ENCODE results near the gene RCSD1.

RCSD1 gene

DNA sequence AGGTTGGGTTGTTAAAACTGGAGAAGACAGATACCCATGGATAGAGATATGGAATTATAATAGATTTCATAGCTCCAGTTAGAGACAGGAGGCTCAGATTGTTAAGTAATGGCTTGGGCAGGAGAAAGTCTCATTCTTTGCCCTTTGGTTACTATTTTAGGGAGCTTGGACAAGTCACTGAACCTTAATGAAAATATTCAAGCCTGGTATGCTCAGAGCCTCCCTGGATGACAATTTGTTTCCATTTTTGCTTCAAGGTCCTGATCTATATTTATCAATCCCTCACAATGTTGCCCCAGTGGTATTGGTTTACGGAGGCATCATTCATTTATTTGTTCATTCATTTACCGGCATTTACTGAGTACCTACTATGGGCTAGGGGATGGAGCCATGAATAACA, 37.5 kb downstream of the RCSD1 start:
- no peaks in the 10 kb centered on the region for H3K27me3 ChIP-seq (ENCODE audit: insufficient read depth, low read depth)
- H3K27ac ChIP-seq, result no peak overlapping the region
- no peak overlapping the region for H3K4me2 ChIP-seq
- no peaks in the 10 kb centered on the region; the same call in 1 of the 2 replicates for H3K36me3 ChIP-seq (ENCODE audit: insufficient read depth)
- no peak overlapping the region for H3K9ac ChIP-seq
- H4K20me1 ChIP-seq (ENCODE audit: insufficient read depth), result peaks cover under 1% of the 10 kb centered on the region; the same call in 1 of the 2 replicates
- no peak overlapping the region for H3K4me3 ChIP-seq (IDR thresholded peaks at IDR 0.05; ENCODE audit: insufficient read depth, low read depth, low read length)
- no peak overlapping the region for H2AFZ ChIP-seq (ENCODE audit: low read depth)
- TF ChIP-seq, protein P1, sequence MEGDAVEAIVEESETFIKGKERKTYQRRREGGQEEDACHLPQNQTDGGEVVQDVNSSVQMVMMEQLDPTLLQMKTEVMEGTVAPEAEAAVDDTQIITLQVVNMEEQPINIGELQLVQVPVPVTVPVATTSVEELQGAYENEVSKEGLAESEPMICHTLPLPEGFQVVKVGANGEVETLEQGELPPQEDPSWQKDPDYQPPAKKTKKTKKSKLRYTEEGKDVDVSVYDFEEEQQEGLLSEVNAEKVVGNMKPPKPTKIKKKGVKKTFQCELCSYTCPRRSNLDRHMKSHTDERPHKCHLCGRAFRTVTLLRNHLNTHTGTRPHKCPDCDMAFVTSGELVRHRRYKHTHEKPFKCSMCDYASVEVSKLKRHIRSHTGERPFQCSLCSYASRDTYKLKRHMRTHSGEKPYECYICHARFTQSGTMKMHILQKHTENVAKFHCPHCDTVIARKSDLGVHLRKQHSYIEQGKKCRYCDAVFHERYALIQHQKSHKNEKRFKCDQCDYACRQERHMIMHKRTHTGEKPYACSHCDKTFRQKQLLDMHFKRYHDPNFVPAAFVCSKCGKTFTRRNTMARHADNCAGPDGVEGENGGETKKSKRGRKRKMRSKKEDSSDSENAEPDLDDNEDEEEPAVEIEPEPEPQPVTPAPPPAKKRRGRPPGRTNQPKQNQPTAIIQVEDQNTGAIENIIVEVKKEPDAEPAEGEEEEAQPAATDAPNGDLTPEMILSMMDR (conservative IDR thresholded peaks at IDR 0.05; ENCODE audit: low read depth, low read length), result no peak
- peaks cover 24% of the 10 kb centered on the region for H3K4me1 ChIP-seq (ENCODE audit: low read depth, poor library complexity, severe bottlenecking)
- H3K79me2 ChIP-seq (ENCODE audit: insufficient read depth, low read depth), result peaks cover 16% of the 10 kb centered on the region; the same call in 1 of the 2 replicates

DNA sequence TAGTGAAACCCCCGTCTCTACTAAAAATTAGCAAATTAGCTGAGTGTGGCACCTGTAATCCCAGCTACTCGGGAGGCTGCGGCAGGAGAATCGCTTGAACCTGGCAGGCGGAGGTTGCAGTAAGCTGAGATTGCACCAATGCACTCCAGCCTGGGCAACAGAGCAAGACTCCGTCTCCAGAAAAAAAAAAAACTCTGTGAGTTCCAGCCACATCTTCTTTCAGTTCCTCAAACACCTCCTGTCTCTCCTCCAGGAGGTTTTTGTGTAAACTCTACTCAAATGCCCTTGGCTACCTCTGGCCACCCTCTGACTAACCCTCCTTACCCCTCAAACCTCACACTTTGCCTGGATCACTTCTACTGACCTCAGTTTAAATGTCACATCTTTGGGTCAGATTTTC, 38.1 kb downstream of the RCSD1 start:
- Histone ChIP-seq H3K9ac (no peak overlapping the region), H2AFZ (ENCODE audit: low read depth) (no peak overlapping the region), H3K27ac (no peak overlapping the region), H3K36me3 (ENCODE audit: insufficient read depth) (peaks cover 5% of the 10 kb centered on the region; the same call in 1 of the 2 replicates), H3K4me3 (IDR thresholded peaks at IDR 0.05; ENCODE audit: insufficient read depth, low read depth, low read length) (no peak overlapping the region), H3K4me1 (ENCODE audit: low read depth, poor library complexity, severe bottlenecking) (peaks cover 18% of the 10 kb centered on the region), H3K27me3 (ENCODE audit: insufficient read depth, low read depth) (no peaks in the 10 kb centered on the region), H3K79me2 (ENCODE audit: insufficient read depth, low read depth) (peaks cover 11% of the 10 kb centered on the region; the same call in 1 of the 2 replicates), H4K20me1 (ENCODE audit: insufficient read depth) (no peaks in the 10 kb centered on the region), H3K4me2 (no peak overlapping the region)
- TF ChIP-seq, protein P1 (conservative IDR thresholded peaks at IDR 0.05; ENCODE audit: low read depth, low read length), result no peak

GRCh38 chr1:167669209-167670124, 39.4 kb downstream of the RCSD1 start:
- TF ChIP-seq, protein P1 (conservative IDR thresholded peaks at IDR 0.05; ENCODE audit: low read depth, low read length), result no peak
- Histone ChIP-seq H3K27me3 (ENCODE audit: insufficient read depth, low read depth) (no peaks in the 10 kb centered on the region), H3K4me2 (no peak overlapping the region), H3K36me3 (ENCODE audit: insufficient read depth) (peaks cover 9% of the 10 kb centered on the region; the same call in 1 of the 2 replicates), H3K27ac (no peak overlapping the region), H3K9ac (no peak overlapping the region), H3K4me1 (ENCODE audit: low read depth, poor library complexity, severe bottlenecking) (peaks cover 20% of the 10 kb centered on the region), H3K79me2 (ENCODE audit: insufficient read depth, low read depth) (peaks cover 8% of the 10 kb centered on the region; the same call in 1 of the 2 replicates), H3K4me3 (IDR thresholded peaks at IDR 0.05; ENCODE audit: insufficient read depth, low read depth, low read length) (no peak overlapping the region), H4K20me1 (ENCODE audit: insufficient read depth) (no peaks in the 10 kb centered on the region), H2AFZ (ENCODE audit: low read depth) (no peak overlapping the region)

GRCh38 chr1:167670563-167670962, 40.5 kb downstream of the RCSD1 start:
- TF ChIP-seq, protein P1 (conservative IDR thresholded peaks at IDR 0.05; ENCODE audit: low read depth, low read length), result no peak
- no peaks in the 10 kb centered on the region for H4K20me1 ChIP-seq (ENCODE audit: insufficient read depth)
- no peak overlapping the region for H3K27ac ChIP-seq
- no peak overlapping the region for H2AFZ ChIP-seq (ENCODE audit: low read depth)
- no peak overlapping the region for H3K4me3 ChIP-seq (IDR thresholded peaks at IDR 0.05; ENCODE audit: insufficient read depth, low read depth, low read length)
- no peaks in the 10 kb centered on the region for H3K27me3 ChIP-seq (ENCODE audit: insufficient read depth, low read depth)
- peaks cover 8% of the 10 kb centered on the region; the same call in 1 of the 2 replicates for H3K79me2 ChIP-seq (ENCODE audit: insufficient read depth, low read depth)
- H3K4me1 ChIP-seq (ENCODE audit: low read depth, poor library complexity, severe bottlenecking), result peaks cover 31% of the 10 kb centered on the region
- no peak overlapping the region for H3K9ac ChIP-seq
- no peak overlapping the region for H3K4me2 ChIP-seq
- peaks cover 9% of the 10 kb centered on the region; the same call in 1 of the 2 replicates for H3K36me3 ChIP-seq (ENCODE audit: insufficient read depth)
